MM.1S (cell line): Measurements from ENCODE around the gene ZNF740.

Experiments used
- CTCF ChIP-seq: fragments of 300-600 bp; sonication (generic); IDR thresholded peaks from 2 replicates; pipeline ENCODE4 v1.5.1; 2016; ENCODE audit warnings: antibody characterized with exemption, low read length, mixed read lengths
- EZH2 ChIP-seq: fragments of 300-600 bp; sonication (generic); optimal IDR thresholded peaks from 2 replicates; pipeline ENCODE3; 2017; ENCODE audit warnings: low read depth, mild to moderate bottlenecking, antibody characterized with exemption, low read length, mixed read lengths
- EZH2phosphoT487 ChIP-seq: fragments of 300-600 bp; sonication (generic); IDR thresholded peaks from 2 replicates; pipeline ENCODE4 v1.6.1; 2018; ENCODE audit warnings: antibody characterized with exemption, low read length

- TF ChIP-seq EZH2: no peak
- no peak for TF ChIP-seq CTCF
- TF ChIP-seq EZH2phosphoT487: no peak
These were observed 12.1 kb downstream of the ZNF740 start for GRCh38 chr12:53192531-53193021.
